NCI-H1436 treated with DMSO at 0.1 percent for 48 hours (cell line): ENCODE data around the gene LYZ.
"Not testable (repeated sequence)": the region's sequence is repeated elsewhere in the genome, so short reads cannot be mapped to it uniquely, and the experiment has no call there.

Source experiments
- DNase-seq: peaks from one replicate; lab custom pipeline; 2025; lab: John Stamatoyannopoulos, UW

The LYZ gene

DNA sequence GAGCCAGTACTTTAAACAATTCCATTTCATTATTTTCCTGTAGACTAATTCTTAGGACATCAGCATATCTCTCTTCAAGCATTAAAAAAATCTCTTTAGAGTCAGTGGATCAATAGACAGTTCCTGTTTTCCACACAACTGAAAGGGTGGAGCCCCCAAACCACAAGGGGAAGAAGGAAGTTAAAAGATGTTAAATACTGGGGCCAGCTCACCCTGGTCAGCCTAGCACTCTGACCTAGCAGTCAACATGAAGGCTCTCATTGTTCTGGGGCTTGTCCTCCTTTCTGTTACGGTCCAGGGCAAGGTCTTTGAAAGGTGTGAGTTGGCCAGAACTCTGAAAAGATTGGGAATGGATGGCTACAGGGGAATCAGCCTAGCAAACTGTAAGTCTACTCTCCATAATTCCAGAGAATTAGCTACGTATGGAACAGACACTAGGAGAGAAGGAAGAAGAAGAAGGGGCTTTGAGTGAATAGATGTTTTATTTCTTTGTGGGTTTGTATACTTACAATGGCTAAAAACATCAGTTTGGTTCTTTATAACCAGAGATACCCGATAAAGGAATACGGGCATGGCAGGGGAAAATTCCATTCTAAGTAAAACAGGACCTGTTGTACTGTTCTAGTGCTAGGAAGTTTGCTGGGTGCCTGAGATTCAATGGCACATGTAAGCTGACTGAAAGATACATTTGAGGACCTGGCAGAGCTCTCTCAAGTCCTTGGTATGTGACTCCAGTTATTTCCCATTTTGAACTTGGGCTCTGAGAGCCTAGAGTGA lies at the start of gene LYZ:
LYZ (plus strand) TSS at position 220 of the 777 bp plus-strand sequence; CDS start at position 248, 28 bp downstream.
- no peak for DNase-seq

DNA sequence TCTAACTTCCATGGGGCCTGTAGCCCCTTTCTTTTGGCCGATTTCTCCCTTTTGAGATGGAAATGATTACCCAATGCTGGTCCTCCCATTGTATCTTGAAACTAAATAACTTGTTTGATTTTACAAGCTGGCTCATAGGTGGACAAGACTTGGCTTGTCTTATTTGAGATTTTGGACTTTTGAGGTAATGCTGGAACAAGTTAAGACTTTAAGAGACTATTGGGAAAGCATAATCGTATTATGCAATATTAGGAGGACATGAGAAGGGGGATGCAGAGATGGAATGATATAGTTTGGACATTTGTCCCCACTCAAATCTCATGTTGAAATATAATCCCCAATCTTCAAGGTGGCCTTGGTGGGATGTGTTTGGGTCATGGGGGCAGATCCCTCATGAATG lies 49.2 kb upstream of the LYZ start:
- no peak for DNase-seq

DNA sequence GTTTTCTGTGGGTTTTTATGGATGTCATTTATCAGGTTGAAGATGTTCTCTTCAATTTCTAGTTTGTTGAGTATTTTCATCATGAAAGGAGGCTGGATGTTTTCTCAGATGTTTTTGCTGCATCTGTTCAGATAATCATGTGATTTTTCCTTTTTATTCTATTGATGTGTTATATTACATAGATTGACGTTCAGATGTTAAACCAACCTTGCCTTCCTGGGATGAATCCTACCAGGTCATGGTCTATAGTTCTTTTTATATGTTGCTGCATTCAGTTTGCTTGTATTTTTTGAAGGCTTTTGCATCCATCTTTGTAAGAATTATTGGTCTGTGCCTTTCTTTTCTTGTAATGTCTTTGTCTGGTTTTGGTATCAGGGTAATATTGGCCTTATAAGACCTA lies 43.9 kb upstream of the LYZ start:
- no peak for DNase-seq

DNA sequence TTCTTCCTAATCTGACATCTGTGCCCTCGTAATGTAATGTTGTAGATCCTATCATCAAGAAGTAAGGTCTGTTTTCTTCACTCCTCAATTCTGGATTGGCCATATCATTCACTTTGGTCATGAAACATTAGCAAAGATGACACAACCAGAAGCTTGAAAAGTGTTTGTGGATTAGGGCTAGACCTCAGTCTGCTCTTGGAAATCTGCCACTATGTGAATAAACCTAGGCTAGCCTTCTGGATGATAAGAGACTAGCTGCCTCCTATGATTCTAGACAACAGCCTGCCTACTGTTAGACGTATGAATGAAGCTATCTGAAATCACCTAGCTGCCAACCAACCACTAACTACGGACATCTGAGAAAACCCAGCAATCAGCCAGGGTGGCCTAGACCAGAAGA lies 38.7 kb upstream of the LYZ start:
- DNase-seq: no peak

DNA sequence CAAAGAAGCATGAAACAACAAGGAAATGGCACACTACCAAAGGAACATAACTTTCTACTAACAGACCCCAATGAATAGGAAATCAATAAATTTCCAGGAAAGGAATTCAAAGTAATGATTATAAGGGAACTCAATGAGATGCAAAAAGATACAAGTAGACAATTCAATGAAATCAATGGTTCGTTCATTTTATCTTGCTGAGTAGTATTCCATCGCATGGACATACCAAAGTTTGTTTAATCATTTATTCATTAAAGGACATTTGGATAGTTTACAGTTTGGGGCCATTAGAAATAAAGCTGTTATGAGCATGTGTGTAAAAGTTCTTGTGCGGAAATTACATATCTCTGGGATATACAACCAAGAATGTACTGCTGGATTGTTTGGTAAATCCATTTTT lies 35.0 kb upstream of the LYZ start:
- DNase-seq: no peak

DNA sequence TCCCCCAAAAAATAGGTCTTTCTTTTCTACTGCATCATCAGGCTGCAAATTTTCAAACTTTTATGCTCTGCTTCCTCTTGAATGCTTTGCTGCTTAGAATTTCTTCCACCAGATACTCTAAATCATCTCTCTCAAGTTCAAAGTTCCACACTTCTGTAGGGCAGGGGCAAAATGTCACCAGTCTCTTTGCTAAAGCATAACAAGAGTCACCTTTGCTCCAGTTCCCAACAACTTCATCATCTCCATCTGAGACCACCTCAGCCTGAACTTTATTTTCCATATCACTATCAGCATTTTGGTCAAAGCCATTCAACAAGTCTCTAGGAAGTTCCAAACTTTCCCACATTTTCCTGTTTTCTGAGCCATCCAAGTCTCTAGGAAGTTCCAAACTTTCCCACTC lies 31.4 kb upstream of the LYZ start:
- not testable (repeated sequence) for DNase-seq

DNA sequence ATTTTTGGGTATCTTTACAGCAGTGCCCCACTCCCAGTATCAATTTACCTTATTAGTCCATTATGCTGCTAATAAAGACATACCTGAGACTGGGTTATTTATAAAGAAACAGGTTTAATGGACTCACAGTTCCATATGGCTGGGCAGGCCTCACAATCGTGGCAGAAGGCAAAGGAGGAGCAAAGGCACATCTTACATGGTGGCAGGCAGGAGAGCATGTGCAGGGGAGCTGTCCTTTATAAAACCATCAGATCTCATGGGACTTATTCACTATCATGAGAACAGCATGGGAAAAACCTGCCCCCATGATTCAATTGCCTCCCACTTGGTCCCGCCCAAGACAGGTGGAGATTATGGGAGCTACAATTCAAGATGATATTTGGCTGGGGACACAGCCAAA lies 30.9 kb upstream of the LYZ start:
- not testable (repeated sequence) for DNase-seq

DNA sequence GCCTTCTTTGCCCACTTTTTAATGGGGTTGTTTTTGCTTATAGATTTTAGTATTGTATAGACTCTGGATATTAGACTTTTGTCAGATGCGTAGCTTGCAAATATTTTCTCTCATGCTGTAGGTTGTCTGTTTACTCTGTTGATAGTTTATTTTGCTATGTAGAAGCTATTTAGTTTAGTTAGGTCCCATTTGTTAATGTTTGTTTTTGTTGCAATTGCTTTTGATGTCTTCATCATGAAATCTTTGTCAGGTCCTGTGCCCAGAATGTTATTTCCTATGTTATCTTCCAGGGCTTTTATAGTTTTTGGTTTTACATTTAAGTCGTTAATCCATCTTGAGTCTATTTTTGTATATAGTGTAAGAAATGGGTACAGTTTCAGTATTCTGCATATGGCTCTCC lies 30.0 kb upstream of the LYZ start:
- no peak for DNase-seq

DNA sequence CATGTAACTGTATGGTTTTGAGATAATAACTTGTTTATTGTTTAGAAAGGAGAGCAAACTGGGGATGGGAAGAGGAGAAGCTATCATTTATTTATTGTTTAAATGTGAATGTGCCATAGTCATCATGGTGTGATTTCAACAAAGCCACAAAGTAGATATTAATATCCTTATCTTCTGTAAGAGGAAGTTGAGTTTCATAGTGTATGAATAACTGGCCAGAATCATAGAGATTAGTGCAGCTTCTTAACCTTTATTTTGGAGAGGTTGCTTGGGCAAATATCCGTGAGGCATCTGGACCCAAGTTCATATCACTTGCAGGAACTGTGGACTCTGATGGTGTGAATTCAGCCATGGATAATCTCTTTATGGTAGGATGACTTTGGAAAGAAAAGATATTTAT lies 26.8 kb upstream of the LYZ start:
- DNase-seq: no peak

DNA sequence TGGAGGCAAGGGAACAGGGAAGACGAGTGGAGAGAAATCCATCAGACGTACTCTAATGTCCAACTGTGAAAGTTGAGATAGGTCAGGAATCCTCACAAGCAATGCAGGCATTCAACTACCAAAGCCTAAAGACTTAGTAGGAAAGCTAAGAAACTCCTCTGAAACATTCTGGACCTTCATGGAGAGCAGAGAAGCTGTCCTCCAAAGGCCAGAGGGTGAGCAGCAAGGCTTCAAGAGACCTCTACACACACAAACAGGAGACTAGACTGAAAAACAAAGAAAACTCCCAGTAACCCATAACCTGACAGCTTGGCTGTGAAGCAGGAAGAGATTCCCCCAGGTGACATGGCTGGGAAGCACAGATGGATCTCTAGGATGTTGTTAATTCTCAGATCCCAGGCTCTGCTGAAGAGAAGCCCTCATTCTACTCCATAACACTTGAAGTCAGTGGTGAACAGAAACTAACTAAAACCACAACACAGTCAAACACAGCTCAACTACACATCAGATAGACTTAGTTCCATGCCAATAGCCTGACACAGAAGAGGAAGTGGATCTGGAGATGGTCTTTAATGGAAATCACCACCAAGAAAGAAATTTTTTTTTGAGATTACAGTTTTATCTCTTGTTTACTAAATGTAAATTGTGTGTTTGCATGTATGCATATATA lies 23.2 kb upstream of the LYZ start:
- DNase-seq: no peak

DNA sequence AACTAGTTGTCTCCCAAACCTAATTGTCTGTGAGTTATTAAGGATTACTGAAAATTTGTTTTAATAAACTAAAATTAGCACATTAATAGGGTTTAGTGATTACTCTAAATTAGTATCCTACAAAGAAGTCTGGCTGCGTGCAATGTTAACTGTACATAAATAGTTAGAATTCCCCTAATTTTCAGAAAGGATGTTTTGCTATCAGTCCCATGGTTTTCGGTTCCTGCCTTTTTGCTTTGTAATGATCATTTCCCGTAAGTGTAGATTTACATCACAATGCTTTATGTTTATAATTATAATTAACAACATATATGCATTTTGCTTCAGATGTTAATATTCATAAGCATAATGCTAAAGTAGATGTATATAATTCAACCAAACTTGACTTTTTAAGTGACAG lies 19.8 kb upstream of the LYZ start:
- DNase-seq: no peak

DNA sequence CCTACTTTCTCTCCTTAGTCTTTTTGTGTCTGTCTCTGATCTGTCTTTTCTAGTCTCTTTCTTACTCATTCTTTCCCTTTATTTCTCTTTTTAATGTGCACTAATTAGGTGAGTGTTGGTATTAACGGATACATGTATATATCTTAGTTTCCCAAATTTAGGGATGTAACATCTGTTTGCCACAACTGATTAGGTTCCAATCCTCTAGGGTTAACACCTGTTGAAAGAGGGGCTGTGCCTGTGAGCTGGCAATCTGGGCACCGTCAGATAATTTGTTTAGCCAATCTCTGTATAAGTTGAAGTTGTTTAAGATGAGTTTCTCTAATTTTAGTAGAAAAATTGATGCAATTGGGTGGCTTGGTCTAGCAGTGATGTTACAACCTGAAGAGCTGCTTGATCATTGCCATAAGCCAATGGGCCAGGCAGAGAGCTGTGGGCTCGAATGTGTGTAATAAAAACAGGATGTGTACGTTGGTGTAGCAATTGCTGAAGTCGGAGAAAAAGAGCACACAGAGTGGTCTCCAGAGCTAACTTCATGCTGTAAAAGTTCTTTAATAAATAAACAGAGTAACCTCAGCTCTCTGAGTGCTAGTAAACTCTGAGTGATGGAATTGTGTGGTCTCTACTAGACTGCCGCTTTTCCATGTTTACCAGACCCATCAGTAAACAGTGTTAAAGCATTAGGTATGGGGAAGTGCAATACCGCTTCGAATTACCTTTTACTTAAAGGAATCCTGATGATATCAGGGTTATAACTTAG lies 18.3 kb upstream of the LYZ start:
- no peak for DNase-seq

DNA sequence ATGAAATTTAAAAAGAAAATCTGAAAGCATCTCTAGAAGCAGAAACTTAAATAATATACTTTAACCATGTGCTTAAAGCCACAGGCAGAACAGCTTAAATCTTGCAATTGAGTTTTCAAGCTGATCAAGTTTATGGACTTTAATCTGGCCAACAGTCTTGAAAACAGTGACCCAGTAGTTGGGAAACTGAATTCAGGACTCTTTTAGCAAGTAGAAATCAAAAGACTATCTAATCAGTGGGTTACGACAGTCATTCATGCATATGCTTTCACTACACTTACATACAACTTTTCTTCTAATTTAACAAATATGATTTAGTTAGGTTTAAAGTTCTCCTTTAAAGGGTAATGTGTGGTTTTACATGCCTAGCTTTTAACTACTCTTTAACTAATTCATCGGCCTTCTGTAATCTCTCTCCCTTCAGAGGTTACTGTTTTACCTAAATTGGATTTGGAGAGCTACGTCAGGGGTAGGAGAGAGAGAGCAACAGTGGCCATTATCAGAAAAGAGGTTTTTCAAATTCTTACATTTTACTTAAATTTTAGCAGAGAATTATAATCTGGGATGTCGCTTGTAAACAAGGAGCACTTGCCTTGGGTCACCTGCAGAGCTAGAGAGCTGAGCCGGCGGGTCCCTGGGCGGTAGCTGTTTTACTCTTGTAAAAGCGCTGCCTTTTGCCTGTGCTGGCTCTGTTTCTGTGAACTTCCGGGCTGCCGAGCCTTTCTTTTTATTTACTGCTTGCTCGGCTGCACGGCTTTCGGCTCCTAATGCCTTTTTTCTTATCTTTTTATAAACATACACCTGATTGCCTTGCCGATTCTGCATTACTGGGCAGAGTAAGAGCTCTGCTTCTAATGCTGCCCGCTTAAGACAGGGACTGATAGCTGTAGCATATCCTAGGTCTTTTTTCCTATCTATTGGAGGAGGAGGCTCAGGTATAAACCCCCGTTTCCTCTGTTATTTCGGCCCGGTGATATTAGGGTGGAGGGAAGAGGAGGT lies 17.4 kb upstream of the LYZ start:
- DNase-seq: no peak

DNA sequence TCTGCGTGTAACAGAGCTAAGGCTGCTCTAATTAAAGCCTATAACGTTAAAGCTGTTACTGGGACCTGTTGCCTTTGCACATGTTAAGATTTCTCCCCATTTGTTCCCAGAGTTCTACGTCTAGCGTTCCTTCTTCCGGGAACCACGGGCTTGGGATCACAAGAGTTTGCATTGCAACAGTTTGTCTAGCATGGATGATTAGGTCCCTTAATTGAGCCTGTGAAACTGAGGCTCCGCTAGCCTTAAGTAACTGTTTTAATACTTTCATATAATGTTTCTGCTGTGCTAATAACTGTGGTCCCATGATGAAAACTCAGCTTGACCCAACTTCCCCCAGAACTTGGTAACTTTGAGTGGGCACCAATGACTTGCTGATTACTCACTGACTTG lies 16.7 kb upstream of the LYZ start:
- no peak for DNase-seq

DNA sequence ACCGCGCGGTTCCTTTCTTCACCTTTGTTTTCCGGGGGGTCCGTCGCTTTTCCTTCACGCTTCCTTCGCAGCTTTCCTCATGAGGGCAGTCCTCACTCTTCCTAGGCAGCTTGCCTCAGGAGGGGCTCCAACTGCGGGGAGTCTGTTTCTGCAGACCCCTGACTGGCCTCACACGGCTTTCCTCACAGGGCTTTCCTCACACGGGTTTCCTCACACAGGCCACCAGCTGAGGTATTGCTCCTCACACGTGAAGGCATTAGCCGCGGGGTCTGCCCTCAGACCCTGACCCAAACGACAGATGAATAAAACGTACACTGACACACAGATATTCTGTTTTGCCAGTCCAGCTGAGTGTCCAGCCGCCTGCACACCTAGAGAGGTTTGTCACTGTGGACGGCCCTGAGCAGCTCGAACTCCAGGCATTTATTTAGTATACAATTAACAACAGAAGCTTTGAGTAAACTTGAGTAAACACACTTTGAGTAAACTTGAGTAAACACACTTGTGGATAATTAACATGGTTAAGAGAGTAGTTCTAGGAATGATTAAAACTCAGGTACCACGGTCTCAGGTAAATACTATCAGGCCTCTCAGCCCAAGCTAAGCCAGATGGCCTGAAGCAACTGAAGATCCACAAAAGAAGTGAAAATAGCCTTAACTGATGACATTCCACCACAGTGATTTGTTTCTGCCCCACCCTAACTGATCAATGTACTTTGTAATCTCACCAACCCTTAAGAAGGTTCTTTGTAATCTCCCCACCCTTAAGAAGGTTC lies 16.1 kb upstream of the LYZ start:
- DNase-seq: no peak

DNA sequence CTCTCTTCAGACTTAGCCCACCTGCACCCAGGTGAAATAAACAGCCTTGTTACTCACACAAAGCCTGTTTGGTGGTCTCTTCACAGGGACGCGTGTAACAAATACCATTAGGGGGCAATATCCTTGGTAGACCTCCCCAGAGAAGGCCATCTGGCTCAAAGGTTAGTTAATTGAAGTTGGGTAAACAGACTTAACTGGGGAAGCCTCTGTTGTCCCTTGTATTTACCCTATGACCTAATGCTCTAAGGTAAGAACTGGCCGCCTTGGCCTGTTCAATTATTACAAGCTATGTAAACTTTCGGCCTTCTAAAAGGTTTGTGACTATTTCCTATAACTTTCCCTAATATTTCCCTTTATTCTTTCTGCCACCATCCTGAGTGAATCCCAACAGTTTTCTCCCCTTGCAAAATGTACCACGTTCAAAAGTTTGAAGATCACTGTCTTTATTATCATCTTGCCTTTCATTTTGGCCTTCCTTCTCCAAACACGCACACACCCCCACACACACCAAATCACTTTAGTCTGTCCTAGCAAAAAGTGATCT lies 15.3 kb upstream of the LYZ start:
- DNase-seq: no peak

DNA sequence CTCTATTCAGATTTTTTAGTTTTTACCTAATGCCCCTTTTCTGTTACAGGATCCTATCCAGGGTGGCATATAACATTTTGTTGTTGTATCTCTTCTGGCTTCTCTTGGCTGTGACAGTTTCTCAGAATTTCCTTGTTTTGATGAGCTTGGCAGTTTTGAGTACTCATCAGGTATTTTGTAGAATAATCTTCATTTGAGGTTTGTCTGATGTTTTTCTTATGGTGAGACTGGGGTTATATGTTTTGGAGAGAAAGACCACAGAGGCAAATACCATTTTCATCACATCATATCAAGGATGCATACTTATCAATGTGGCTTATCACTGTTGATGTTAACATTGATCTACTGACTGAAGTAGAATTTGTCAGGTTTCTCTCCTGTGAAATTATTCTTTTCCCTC lies 14.0 kb upstream of the LYZ start:
- DNase-seq: no peak

DNA sequence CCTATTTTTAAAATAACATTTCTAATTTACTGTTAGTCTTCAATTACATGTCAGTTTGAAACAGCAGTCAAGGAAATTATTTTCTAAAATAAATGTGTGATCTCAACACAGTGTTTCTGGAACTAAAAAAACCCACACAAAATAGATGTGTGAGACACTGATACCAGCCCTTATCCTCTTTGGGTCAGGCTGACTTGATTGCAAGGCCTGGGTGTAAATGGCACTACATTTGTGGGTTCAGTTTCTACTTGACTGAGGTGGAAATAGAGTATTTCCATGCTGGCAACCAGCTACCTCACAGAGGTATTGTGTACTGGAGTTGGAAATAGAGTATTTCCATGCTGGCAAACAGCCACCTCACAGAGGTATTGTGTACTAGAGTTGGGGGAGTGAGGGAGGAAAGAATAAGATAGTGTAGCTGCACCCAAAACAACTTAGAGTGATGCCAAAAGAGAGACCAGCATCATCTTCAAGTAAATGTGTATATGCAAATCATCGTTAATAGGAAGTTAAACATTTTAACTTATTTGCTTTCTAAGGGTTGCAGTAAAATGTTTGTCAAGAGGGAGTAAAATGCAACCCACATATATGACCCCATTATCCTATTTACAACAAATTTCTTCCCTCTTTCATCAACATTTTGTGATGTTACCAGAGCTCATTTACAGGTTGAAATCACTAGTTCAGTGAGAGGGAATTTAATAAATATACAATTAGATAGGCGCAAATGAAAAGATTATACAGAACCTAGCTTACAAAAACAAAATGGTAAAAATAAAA lies 10.7 kb upstream of the LYZ start:
- no peak for DNase-seq

DNA sequence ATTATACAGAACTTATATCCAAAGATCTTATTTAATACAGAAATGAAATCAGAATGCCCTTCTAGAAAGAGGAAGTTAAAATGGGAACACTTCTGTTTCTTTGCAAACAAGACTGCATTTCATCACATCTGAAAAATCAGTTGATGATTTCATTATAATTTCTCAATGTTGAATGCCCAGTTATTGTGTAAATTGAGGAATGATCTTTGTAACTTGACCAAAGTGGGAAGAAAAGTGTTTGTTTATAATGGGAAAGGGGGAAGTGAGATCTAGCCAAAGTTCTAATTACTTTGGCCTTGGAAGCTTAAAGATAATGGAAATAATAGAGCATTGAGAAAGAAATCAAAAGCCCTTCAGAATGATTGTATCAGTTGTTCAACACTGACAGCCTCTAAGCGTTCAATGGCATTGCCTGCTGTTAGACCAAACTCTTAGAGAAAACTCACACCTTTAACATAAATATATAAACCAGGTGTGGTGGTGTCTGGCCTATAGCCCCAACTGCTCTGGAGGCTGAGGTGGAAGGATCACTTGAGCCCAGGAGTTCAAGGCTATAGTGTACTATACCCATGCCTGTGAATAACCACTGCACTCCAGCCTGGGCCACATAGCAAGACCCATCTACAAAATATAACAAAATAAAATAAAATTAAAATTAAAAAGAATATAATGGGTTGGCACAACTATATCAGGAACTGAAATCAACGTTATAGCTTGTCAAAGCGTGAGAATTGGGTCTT lies 9.9 kb upstream of the LYZ start:
- DNase-seq: no peak
